Smooth muscle cell (in vitro differentiated cells): ENCODE results near the gene PRKCQ. TPM values are rescaled to one million over a fixed set of nuclear protein-coding genes. Genes with fewer than 3 reads are reported as not detected.

Experiments used
- DNase-seq: peaks from one replicate; lab custom pipeline; 2025; ENCODE audit not compliant: unreplicated experiment; lab: John Stamatoyannopoulos, UW
- H2AFZ ChIP-seq: fragments of 200-600 bp; sonication (generic); 2 replicates; pipeline ENCODE4 v1.6.0; 2016; ENCODE audit warnings: antibody characterized with exemption, low read depth, mild to moderate bottlenecking
- H3F3A ChIP-seq: fragments of 200-600 bp; sonication (generic); 2 replicates; pipeline ENCODE4 v1.6.0; 2017; ENCODE audit warnings: antibody characterized with exemption, low read depth
- H3K27ac ChIP-seq: fragments of 200-600 bp; sonication (generic); 2 replicates; pipeline ENCODE4 v1.5.1; 2016; ENCODE audit warnings: low read depth, mild to moderate bottlenecking
- H3K27me3 ChIP-seq: fragments of 200-600 bp; sonication (generic); 2 replicates; pipeline ENCODE4 v1.6.1; 2016; ENCODE audit warnings: low read depth, mild to moderate bottlenecking
- H3K36me3 ChIP-seq: fragments of 200-600 bp; sonication (generic); 2 replicates; pipeline ENCODE4 v1.5.1; 2016; ENCODE audit warnings: low read depth
- H3K4me1 ChIP-seq: fragments of 200-600 bp; sonication (generic); 2 replicates; pipeline ENCODE4 v1.5.1; 2016; ENCODE audit warnings: low read depth
- H3K4me2 ChIP-seq: fragments of 200-600 bp; sonication (generic); 2 replicates; pipeline ENCODE4 v1.6.0; 2016; ENCODE audit warnings: mild to moderate bottlenecking
- H3K4me3 ChIP-seq: fragments of 200-600 bp; sonication (generic); 2 replicates; pipeline ENCODE4 v1.5.1; 2016; ENCODE audit warnings: mild to moderate bottlenecking
- H3K79me2 ChIP-seq: fragments of 200-600 bp; sonication (generic); 2 replicates; pipeline ENCODE4 v1.6.0; 2016; ENCODE audit warnings: low read depth, mild to moderate bottlenecking
- H3K9ac ChIP-seq: fragments of 200-600 bp; sonication (generic); 2 replicates; pipeline ENCODE4 v1.6.0; 2016; ENCODE audit warnings: low read depth
- H3K9me3 ChIP-seq: fragments of 200-600 bp; sonication (generic); replicated peaks from 2 replicates; pipeline ENCODE4 v1.5.1; 2016; ENCODE audit warnings: low read depth
- H4K20me1 ChIP-seq: fragments of 200-600 bp; sonication (generic); 2 replicates; pipeline ENCODE4 v1.6.0; 2016; ENCODE audit warnings: low read depth
- WGBS: methylation state at CpG from one replicate; pipeline ENCODE4 v1.1.7; 2016; ENCODE audit warnings: low lambda C conversion rate; 5-methylcytosine and 5-hydroxymethylcytosine counted together
- polyA plus RNA-seq: library from polyadenylated mRNA; unstranded; fragments of >200 nt; fragmentation: Nextera tagmentation; extraction: Ambion mirVana; gene quantifications from 2 replicates; pipeline ENCODE4 v1.2.1, GENCODE V29; 2016
- total RNA-seq: library from RNA; depleted of rRNA; stranded (reverse); fragments of >200 nt; gene quantifications from 2 replicates; pipeline ENCODE4 v1.2.3, GENCODE V29; 2014
- TF ChIP-seq, protein P1 (sequence below): fragments of 200-600 bp; sonication (generic); IDR thresholded peaks from 2 replicates; pipeline ENCODE4 v1.5.1; 2017; ENCODE audit warnings: borderline replicate concordance, mild to moderate bottlenecking, antibody characterized with exemption; ENCODE audit not compliant: insufficient read depth, poor library complexity, severe bottlenecking

PRKCQ gene
- total and polyA plus RNA-seq, 2 experiments from 2014 or later: 0.27 to 0.38 TPM

DNA sequence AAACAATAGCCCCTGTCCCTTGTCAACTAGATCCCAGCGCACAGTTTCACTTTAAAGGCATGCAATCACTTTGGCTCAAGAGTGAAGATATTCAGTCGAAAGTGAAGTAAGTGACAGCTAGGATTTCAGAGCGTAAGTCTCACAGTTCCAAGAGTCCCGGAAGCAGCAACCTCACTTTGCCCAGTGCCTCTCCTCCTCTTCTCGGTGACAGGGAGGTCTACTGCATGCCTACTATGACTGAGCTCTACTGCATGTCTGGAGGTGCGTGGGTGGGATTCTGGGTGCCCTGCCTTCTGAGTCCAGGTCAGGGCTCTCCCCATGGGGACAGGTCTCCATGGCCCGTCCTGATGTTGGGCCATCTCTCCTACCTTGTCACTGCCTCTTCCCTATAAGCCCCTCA is 17.0 kb downstream of the PRKCQ start:
- no peaks in the 10 kb centered on the region for H3K9me3 ChIP-seq
- H3K9ac ChIP-seq: no peak overlapping the region
- TF ChIP-seq, protein P1, sequence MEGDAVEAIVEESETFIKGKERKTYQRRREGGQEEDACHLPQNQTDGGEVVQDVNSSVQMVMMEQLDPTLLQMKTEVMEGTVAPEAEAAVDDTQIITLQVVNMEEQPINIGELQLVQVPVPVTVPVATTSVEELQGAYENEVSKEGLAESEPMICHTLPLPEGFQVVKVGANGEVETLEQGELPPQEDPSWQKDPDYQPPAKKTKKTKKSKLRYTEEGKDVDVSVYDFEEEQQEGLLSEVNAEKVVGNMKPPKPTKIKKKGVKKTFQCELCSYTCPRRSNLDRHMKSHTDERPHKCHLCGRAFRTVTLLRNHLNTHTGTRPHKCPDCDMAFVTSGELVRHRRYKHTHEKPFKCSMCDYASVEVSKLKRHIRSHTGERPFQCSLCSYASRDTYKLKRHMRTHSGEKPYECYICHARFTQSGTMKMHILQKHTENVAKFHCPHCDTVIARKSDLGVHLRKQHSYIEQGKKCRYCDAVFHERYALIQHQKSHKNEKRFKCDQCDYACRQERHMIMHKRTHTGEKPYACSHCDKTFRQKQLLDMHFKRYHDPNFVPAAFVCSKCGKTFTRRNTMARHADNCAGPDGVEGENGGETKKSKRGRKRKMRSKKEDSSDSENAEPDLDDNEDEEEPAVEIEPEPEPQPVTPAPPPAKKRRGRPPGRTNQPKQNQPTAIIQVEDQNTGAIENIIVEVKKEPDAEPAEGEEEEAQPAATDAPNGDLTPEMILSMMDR: no peak
- no peaks in the 10 kb centered on the region for H3K4me1 ChIP-seq
- no peak overlapping the region for H3K4me3 ChIP-seq
- no peaks in the 10 kb centered on the region for H3F3A ChIP-seq
- no peak overlapping the region for H2AFZ ChIP-seq
- no peaks in the 10 kb centered on the region for H3K79me2 ChIP-seq
- no peak overlapping the region for H3K4me2 ChIP-seq
- H3K27ac ChIP-seq: no peak overlapping the region
- no peaks in the 10 kb centered on the region for H4K20me1 ChIP-seq
- 88% methylated on average over 7 of the region's 7 CpGs for WGBS
- no peaks in the 10 kb centered on the region for H3K27me3 ChIP-seq
- H3K36me3 ChIP-seq: no peaks in the 10 kb centered on the region
- no peak for DNase-seq

DNA sequence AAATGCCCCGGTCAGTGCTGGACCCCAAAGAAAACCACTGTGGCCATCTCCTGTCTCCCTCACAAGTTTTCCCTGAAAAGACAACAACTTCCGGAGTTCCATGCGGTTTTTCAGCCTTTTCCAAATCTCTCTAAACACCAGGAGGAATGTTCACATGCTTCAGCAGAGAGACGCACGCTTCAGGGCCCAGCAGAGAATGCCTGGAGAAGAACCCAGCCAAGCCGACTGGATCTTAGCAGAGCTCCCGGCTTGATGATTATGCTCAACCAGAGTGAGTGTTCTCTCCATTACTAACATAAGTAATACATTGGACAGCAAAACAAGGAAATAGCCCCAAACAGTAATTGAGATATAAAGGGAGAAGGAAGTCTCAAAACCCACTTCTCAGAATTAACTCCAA is 17.9 kb downstream of the PRKCQ start:
- DNase-seq: no peak

DNA sequence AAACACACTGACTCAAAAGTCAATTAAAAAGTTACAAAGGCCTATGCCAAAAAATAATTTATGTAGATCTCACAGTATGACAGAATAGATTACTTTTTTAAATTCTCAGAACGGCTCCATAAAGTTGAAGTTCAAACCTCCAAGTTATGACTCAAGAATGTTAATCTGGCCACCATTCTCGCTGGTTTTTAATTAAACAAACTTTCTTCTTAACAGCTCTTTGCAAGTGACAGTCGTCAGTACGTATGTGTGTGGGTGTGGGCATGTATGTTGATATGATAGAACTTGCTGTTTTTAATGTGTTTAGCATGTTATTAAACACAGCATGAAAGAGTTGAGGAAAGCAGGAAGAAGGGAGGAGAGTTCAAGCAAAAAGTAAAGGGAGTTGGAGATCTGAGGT is 18.5 kb downstream of the PRKCQ start:
- no peak overlapping the region for H2AFZ ChIP-seq
- H3K27me3 ChIP-seq: no peaks in the 10 kb centered on the region
- TF ChIP-seq, protein P1: no peak
- no peak overlapping the region for H3K4me3 ChIP-seq
- H4K20me1 ChIP-seq: no peaks in the 10 kb centered on the region
- no peaks in the 10 kb centered on the region for H3K4me1 ChIP-seq
- H3K36me3 ChIP-seq: no peaks in the 10 kb centered on the region
- no peak for DNase-seq
- no peak overlapping the region for H3K9ac ChIP-seq
- no peaks in the 10 kb centered on the region for H3F3A ChIP-seq
- WGBS: 72% methylated on average over 4 of the region's 4 CpGs
- H3K4me2 ChIP-seq: no peak overlapping the region
- no peaks in the 10 kb centered on the region for H3K9me3 ChIP-seq
- no peak overlapping the region for H3K27ac ChIP-seq
- no peaks in the 10 kb centered on the region for H3K79me2 ChIP-seq

More for the DNA sequence above, 17.9 kb downstream of the PRKCQ start:
- no peaks in the 10 kb centered on the region for H3K36me3 ChIP-seq
- no peaks in the 10 kb centered on the region for H3K9me3 ChIP-seq
- H3K4me2 ChIP-seq: no peak overlapping the region
- H3K27ac ChIP-seq: no peak overlapping the region
- no peak overlapping the region for H3K9ac ChIP-seq
- no peaks in the 10 kb centered on the region for H3K27me3 ChIP-seq
- H3K79me2 ChIP-seq: no peaks in the 10 kb centered on the region
- H2AFZ ChIP-seq: no peak overlapping the region
- TF ChIP-seq, protein P1: no peak
- H3F3A ChIP-seq: no peaks in the 10 kb centered on the region
- H3K4me3 ChIP-seq: no peak overlapping the region
- H4K20me1 ChIP-seq: no peaks in the 10 kb centered on the region
- no peaks in the 10 kb centered on the region for H3K4me1 ChIP-seq
- WGBS: 90% methylated on average over 7 of the region's 7 CpGs

DNA sequence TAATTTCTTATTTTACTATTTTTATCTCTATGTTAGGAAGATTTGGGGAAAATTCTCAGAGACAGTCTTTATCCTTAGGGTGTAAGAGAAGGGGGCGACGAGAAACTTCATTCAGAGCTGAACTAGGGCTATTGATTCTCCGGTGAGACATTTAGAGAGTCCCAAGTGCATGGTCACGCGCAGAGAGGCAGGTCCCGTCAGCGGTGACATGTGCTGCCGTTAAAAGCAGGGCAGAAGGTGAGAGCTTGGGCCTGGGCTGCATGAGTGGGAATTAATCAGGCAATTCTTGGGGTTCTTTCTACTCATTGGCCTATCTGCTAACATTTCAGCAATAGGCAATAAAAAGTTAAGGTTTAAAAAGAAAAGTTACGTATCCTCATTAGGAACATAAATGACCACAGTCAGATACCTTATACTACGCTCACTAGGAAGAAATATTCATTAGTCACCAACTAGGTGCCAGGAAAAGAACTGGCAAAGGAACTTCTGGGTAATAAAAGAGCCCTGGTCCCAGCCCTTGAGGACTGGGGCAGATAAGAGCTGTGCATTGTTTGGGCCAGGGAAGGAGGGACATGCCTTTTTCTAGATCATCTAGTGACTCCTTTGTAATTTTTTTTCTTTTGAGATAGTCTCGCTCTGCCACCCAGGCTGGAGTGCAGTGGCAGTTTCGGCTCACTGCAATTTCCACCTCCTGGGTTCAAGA is 21.2 kb downstream of the PRKCQ start:
- Histone ChIP-seq H4K20me1 (no peaks in the 10 kb centered on the region), H3K9me3 (no peaks in the 10 kb centered on the region), H3K4me1 (no peaks in the 10 kb centered on the region), H3K79me2 (no peaks in the 10 kb centered on the region), H3K36me3 (no peaks in the 10 kb centered on the region), H3K4me2 (no peak overlapping the region), H3K27ac (no peak overlapping the region), H3K27me3 (no peaks in the 10 kb centered on the region), H3K9ac (no peak overlapping the region), H3K4me3 (no peak overlapping the region), H2AFZ (no peak overlapping the region), H3F3A (no peaks in the 10 kb centered on the region)
- 93% methylated on average over 12 of the region's 12 CpGs for WGBS
- DNase-seq: no peak
- TF ChIP-seq, protein P1: no peak
